ENCODE data around the gene BUD23.

DNA sequence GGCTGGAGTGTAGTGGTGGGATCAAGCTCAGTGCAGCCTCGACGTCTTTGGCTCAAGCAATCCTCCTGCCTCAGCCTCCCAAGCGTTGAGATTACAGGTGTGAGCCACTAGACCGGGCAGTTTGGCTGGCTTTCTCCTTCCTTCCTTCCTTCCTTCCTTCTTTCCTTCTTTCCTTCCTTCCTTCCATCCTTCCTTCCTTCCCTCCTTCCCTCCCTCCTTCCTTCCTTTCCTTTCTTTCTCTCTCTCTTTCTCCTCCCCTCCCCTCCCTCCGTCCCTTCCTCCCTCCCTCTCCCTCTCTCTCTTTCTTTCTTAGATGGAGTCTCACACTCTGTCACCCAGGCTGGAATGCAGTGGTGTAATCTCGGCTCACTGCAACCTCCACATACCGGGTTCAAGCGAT, 23.4 kb upstream of the BUD23 start:
- TF ChIP-seq POLR2AphosphoS5 (IDR thresholded peaks at IDR 0.05) = no peak
- TF ChIP-seq, protein P1, sequence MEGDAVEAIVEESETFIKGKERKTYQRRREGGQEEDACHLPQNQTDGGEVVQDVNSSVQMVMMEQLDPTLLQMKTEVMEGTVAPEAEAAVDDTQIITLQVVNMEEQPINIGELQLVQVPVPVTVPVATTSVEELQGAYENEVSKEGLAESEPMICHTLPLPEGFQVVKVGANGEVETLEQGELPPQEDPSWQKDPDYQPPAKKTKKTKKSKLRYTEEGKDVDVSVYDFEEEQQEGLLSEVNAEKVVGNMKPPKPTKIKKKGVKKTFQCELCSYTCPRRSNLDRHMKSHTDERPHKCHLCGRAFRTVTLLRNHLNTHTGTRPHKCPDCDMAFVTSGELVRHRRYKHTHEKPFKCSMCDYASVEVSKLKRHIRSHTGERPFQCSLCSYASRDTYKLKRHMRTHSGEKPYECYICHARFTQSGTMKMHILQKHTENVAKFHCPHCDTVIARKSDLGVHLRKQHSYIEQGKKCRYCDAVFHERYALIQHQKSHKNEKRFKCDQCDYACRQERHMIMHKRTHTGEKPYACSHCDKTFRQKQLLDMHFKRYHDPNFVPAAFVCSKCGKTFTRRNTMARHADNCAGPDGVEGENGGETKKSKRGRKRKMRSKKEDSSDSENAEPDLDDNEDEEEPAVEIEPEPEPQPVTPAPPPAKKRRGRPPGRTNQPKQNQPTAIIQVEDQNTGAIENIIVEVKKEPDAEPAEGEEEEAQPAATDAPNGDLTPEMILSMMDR (IDR thresholded peaks at IDR 0.05) = no peak
- no peak for TF ChIP-seq POLR2A (IDR thresholded peaks at IDR 0.05; ENCODE audit: low read depth)

Measured in esophagus muscularis mucosa (tissue), 3 donors.